NCI-H460 (cell line): ENCODE results near the gene VPS13D. TPM values are rescaled to one million over a fixed set of nuclear protein-coding genes. Genes with fewer than 3 reads are reported as not detected.
A peak's percentile ranks its signal among the peaks of the same experiment; 100 is the strongest.
"Not testable (repeated sequence)": the region's sequence is repeated elsewhere in the genome, so short reads cannot be mapped to it uniquely, and the experiment has no call there.

Experiments used
- DNase-seq: peaks from one replicate; pipeline ENCODE4 v3.0.0-alpha.2; 2016; ENCODE audit warnings: low read depth; ENCODE audit errors: extremely low read depth
- total RNA-seq: library from RNA; depleted of rRNA; stranded (reverse); fragments of >200 nt; shearing (Covaris generic); gene quantifications from 2 replicates; pipeline ENCODE4 v1.2.3, GENCODE V29; 2014

The VPS13D gene
- total RNA-seq, 1 experiment from 2014 or later: 13.7 TPM

- no peak for DNase-seq
Observed at GRCh38 chr1:12197483-12197880, 32.3 kb upstream of the VPS13D start.

GRCh38 chr1:12200208-12200607, 29.6 kb upstream of the VPS13D start:
- DNase-seq: no peak

- no peak for DNase-seq
Observed at GRCh38 chr1:12201352-12202189, 28.3 kb upstream of the VPS13D start.

GRCh38 chr1:12202190-12202497, 27.7 kb upstream of the VPS13D start:
- DNase-seq: no peak

- DNase-seq: no peak
Observed at GRCh38 chr1:12202577-12202976, 27.3 kb upstream of the VPS13D start.

- no peak for DNase-seq
Observed at GRCh38 chr1:12203216-12204007, 26.4 kb upstream of the VPS13D start.

GRCh38 chr1:12204140-12204539, 25.7 kb upstream of the VPS13D start:
- no peak for DNase-seq

- DNase-seq: no peak
Observed at GRCh38 chr1:12204754-12205658, 24.8 kb upstream of the VPS13D start.

- no peak for DNase-seq
Observed at GRCh38 chr1:12206238-12206637, 23.6 kb upstream of the VPS13D start.

- no peak for DNase-seq
Observed at GRCh38 chr1:12206792-12207424, 22.9 kb upstream of the VPS13D start.

- no peak for DNase-seq
Observed at GRCh38 chr1:12208271-12208670, 21.6 kb upstream of the VPS13D start.

GRCh38 chr1:12208764-12209494, 20.9 kb upstream of the VPS13D start:
- peak; percentile 73 for DNase-seq

GRCh38 chr1:12209495-12209832, 20.4 kb upstream of the VPS13D start:
- no peak for DNase-seq

- no peak for DNase-seq
Observed at GRCh38 chr1:12215118-12215961, 14.5 kb upstream of the VPS13D start.

GRCh38 chr1:12219800-12220199, 10.0 kb upstream of the VPS13D start:
- DNase-seq: no peak

- DNase-seq: no peak
Observed at GRCh38 chr1:12220890-12221289, 8.9 kb upstream of the VPS13D start.

GRCh38 chr1:12222700-12223099, 7.1 kb upstream of the VPS13D start:
- not testable (repeated sequence) for DNase-seq

GRCh38 chr1:12224092-12224491, 5.7 kb upstream of the VPS13D start:
- DNase-seq: not testable (repeated sequence)

GRCh38 chr1:12228979-12229378, 851 bp upstream of the VPS13D start:
- no peak for DNase-seq
